H9 (cell line): ENCODE data around the gene KLK11. TPM values are rescaled to one million over a fixed set of nuclear protein-coding genes. Genes with fewer than 3 reads are reported as not detected.

Source experiments
- DNase-seq: peaks from one replicate; pipeline ENCODE4 v3.0.0-alpha.2; 2017
- H2AFZ ChIP-seq: one replicate; pipeline ENCODE4 v1.6.1; 2013; ENCODE audit warnings: mild to moderate bottlenecking, low read length, control low read depth, moderate library complexity
- H2AK5ac ChIP-seq: 2 replicates; pipeline ENCODE4 v1.6.1; 2013; ENCODE audit warnings: low read length, control low read depth, mixed read lengths; ENCODE audit not compliant: insufficient read length
- H2BK120ac ChIP-seq: one replicate; pipeline ENCODE4 v1.6.1; 2013; ENCODE audit warnings: low read depth, mild to moderate bottlenecking, low read length, control low read depth, inconsistent platforms; ENCODE audit not compliant: poor library complexity, severe bottlenecking
- H2BK12ac ChIP-seq: 2 replicates; pipeline ENCODE4 v1.6.1; 2013; ENCODE audit warnings: low read length, control low read depth, mixed read lengths, low read depth; ENCODE audit not compliant: insufficient read length
- H2BK15ac ChIP-seq: 2 replicates; pipeline ENCODE4 v1.6.1; 2013; ENCODE audit warnings: low read depth, low read length, control low read depth
- H2BK20ac ChIP-seq: one replicate; pipeline ENCODE4 v1.6.1; 2013; ENCODE audit warnings: low read depth, mild to moderate bottlenecking, low read length, control low read depth, inconsistent platforms; ENCODE audit not compliant: poor library complexity, severe bottlenecking
- H2BK5ac ChIP-seq: 2 replicates; pipeline ENCODE4 v1.6.1; 2013; ENCODE audit warnings: low read length, control low read depth, mixed read lengths; ENCODE audit not compliant: insufficient read length
- H3K14ac ChIP-seq: 2 replicates; pipeline ENCODE4 v1.6.1; 2013; ENCODE audit warnings: low read length, control low read depth; ENCODE audit not compliant: insufficient read depth
- H3K18ac ChIP-seq: 2 replicates; pipeline ENCODE4 v1.6.1; 2013; ENCODE audit warnings: low read depth, mild to moderate bottlenecking, mixed read lengths, low read length, control low read depth; ENCODE audit not compliant: insufficient read length
- H3K23ac ChIP-seq: 2 replicates; pipeline ENCODE4 v1.6.1; 2013; ENCODE audit warnings: low read length, control low read depth, mixed read lengths, low read depth; ENCODE audit not compliant: insufficient read length
- H3K23me2 ChIP-seq: 2 replicates; pipeline ENCODE4 v1.6.1; 2013; ENCODE audit warnings: low read depth, mild to moderate bottlenecking, mixed read lengths, low read length, control low read depth; ENCODE audit not compliant: insufficient read length, poor library complexity, severe bottlenecking
- H3K27ac ChIP-seq: 2 replicates; pipeline ENCODE4 v1.5.1; 2013; ENCODE audit warnings: low read length, control low read depth, mixed read lengths, low read depth; ENCODE audit not compliant: insufficient read length
- H3K27me3 ChIP-seq: 2 replicates; pipeline ENCODE4 v1.6.1; 2013; ENCODE audit warnings: low read length, control low read depth, inconsistent platforms; ENCODE audit not compliant: insufficient read depth
- H3K4ac ChIP-seq: 2 replicates; pipeline ENCODE4 v1.6.1; 2013; ENCODE audit warnings: low read depth, mild to moderate bottlenecking, control low read depth, inconsistent platforms, low read length, moderate library complexity
- H3K4me1 ChIP-seq: 2 replicates; pipeline ENCODE4 v1.6.1; 2013; ENCODE audit warnings: low read length, control low read depth, inconsistent platforms; ENCODE audit not compliant: insufficient read depth
- H3K4me2 ChIP-seq: 2 replicates; pipeline ENCODE4 v1.6.1; 2013; ENCODE audit warnings: low read length, control low read depth, mixed read lengths; ENCODE audit not compliant: insufficient read length, insufficient read depth
- H3K56ac ChIP-seq: 2 replicates; pipeline ENCODE4 v1.6.1; 2013; ENCODE audit warnings: low read depth, mild to moderate bottlenecking, mixed read lengths, low read length, control low read depth; ENCODE audit not compliant: insufficient read length
- H3K79me1 ChIP-seq: 2 replicates; pipeline ENCODE4 v1.6.1; 2013; ENCODE audit warnings: low read depth, mild to moderate bottlenecking, moderate library complexity, low read length, control low read depth, inconsistent platforms; ENCODE audit not compliant: insufficient read depth, poor library complexity, severe bottlenecking
- H3K79me2 ChIP-seq: 2 replicates; pipeline ENCODE4 v1.6.1; 2013; ENCODE audit warnings: low read length, control low read depth, inconsistent platforms; ENCODE audit not compliant: insufficient read depth
- H3K9ac ChIP-seq: 2 replicates; pipeline ENCODE4 v1.6.1; 2013; ENCODE audit warnings: low read length, control low read depth, mixed read lengths; ENCODE audit not compliant: insufficient read length; ENCODE audit errors: extremely low read depth
- H3K9me3 ChIP-seq: one replicate; pipeline ENCODE4 v1.6.1; 2013; ENCODE audit warnings: low read depth, low read length, inconsistent platforms; ENCODE audit not compliant: control insufficient read depth
- H3T11ph ChIP-seq: one replicate; pipeline ENCODE4 v1.6.1; 2013; ENCODE audit warnings: mild to moderate bottlenecking, low read length, control low read depth, inconsistent platforms
- H4K20me1 ChIP-seq: one replicate; pipeline ENCODE4 v1.6.1; 2013; ENCODE audit not compliant: control insufficient read depth, insufficient read length, insufficient read depth
- H4K5ac ChIP-seq: 2 replicates; pipeline ENCODE4 v1.6.1; 2013; ENCODE audit warnings: low read depth, mild to moderate bottlenecking, mixed read lengths, low read length, control low read depth; ENCODE audit not compliant: insufficient read length
- H4K8ac ChIP-seq: replicated peaks from 2 replicates; pipeline ENCODE4 v1.6.1; 2013; ENCODE audit warnings: low read length, control low read depth, mixed read lengths, low read depth; ENCODE audit not compliant: insufficient read length
- H4K91ac ChIP-seq: 2 replicates; pipeline ENCODE4 v1.6.1; 2013; ENCODE audit warnings: low read depth, mild to moderate bottlenecking, moderate library complexity, mixed read lengths, low read length, control low read depth; ENCODE audit not compliant: insufficient read length
- H3K27ac Mint-ChIP-seq, 3 experiments: 2 replicates in 2 of 3; 3 replicates in 1 of 3; pipeline ENCODE4 v1.8.0; 2020 to 2021; ENCODE audit warnings: mixed read lengths in 3 of 3, mild to moderate bottlenecking in 1 of 3, moderate library complexity in 1 of 3
- H3K27me3 Mint-ChIP-seq: 2 replicates; pipeline ENCODE4 v1.8.0; 2021; ENCODE audit warnings: low read depth, mild to moderate bottlenecking, moderate library complexity, mixed read lengths
- H3K36me3 Mint-ChIP-seq, 3 experiments: 2 replicates in 2 of 3; 3 replicates in 1 of 3; pipeline ENCODE4 v1.8.0; 2020 to 2021; ENCODE audit warnings: low read depth in 3 of 3, mixed read lengths in 3 of 3; ENCODE audit not compliant: insufficient read depth in 1 of 3
- H3K4me1 Mint-ChIP-seq, 2 experiments: 2 replicates each; pipeline ENCODE4 v1.8.0; 2020; ENCODE audit warnings: mixed read lengths in 2 of 2
- H3K4me3 Mint-ChIP-seq, 2 experiments: 2 replicates in 1 of 2; 3 replicates in 1 of 2; pipeline ENCODE4 v1.8.0; 2020 to 2021; ENCODE audit warnings: mild to moderate bottlenecking in 2 of 2, mixed read lengths in 2 of 2, moderate library complexity in 1 of 2
- H3K9me3 Mint-ChIP-seq, 2 experiments: 2 replicates in 1 of 2; 3 replicates in 1 of 2; pipeline ENCODE4 v1.8.0; 2020; ENCODE audit warnings: mild to moderate bottlenecking in 2 of 2, mixed read lengths in 2 of 2, moderate library complexity in 1 of 2
- CTCF ChIP-seq: fragments of 200-600 bp; sonication (generic); conservative IDR thresholded peaks from 3 replicates; pipeline ENCODE4 v1.8.0; 2021; ENCODE audit warnings: antibody characterized with exemption, mild to moderate bottlenecking
- WGBS: extraction: QIAGEN DNeasy Blood & Tissue Kit; methylation state at CpG from one replicate; pipeline ENCODE4 v1.1.7; 2013; ENCODE audit warnings: missing lambda C conversion rate, low lambda C conversion rate, mixed read lengths; ENCODE audit not compliant: insufficient read length; ENCODE audit errors: extremely low coverage; 5-methylcytosine and 5-hydroxymethylcytosine counted together
- total RNA-seq: library from RNA; stranded (reverse); gene quantifications from 2 replicates; pipeline ENCODE4 v1.2.1, GENCODE V29; 2021

The KLK11 gene
- total RNA-seq, 1 experiment from 2014 or later = not detected

GRCh38 chr19:51005248-51005647 is 21.2 kb downstream of the KLK11 start:
- H4K91ac ChIP-seq = no peak overlapping the region
- H3K4me2 ChIP-seq = no peak overlapping the region
- no peak overlapping the region for H4K8ac ChIP-seq
- no peak overlapping the region for H3K9ac ChIP-seq
- no peak overlapping the region for H2AFZ ChIP-seq
- H3K27ac ChIP-seq = no peak overlapping the region
- H2BK15ac ChIP-seq = no peak overlapping the region
- no peak overlapping the region for H3K4me3 Mint-ChIP-seq
- WGBS = no CpG with 5 or more reads among the region's 1 CpG
- H2BK120ac ChIP-seq = no peak overlapping the region
- H3K27me3 ChIP-seq = no peaks in the 10 kb centered on the region
- H3K4me1 ChIP-seq = 0 out of 2 replicates have a peak, but pooled peaks cover 4% of the 10 kb centered on the region
- TF ChIP-seq CTCF = no peak
- no peaks in the 10 kb centered on the region for H3K36me3 Mint-ChIP-seq
- H3K4me1 Mint-ChIP-seq = peaks cover 22 to 31% of the 10 kb centered on the region in 2 experiments
- no peak overlapping the region for H2AK5ac ChIP-seq
- no peak overlapping the region for H4K5ac ChIP-seq
- H3K9me3 ChIP-seq = no peaks in the 10 kb centered on the region
- H3T11ph ChIP-seq = no peak overlapping the region
- no peaks in the 10 kb centered on the region for H3K79me2 ChIP-seq
- no peak for DNase-seq
- no peaks in the 10 kb centered on the region for H3K79me1 ChIP-seq
- no peaks in the 10 kb centered on the region for H3K9me3 Mint-ChIP-seq
- no peak overlapping the region for H3K18ac ChIP-seq
- no peak overlapping the region for H3K14ac ChIP-seq
- no peak overlapping the region for H3K4ac ChIP-seq
- no peak overlapping the region for H2BK12ac ChIP-seq
- H3K56ac ChIP-seq = no peak overlapping the region
- H2BK20ac ChIP-seq = no peak overlapping the region
- H3K27me3 Mint-ChIP-seq = peaks cover 47% of the 10 kb centered on the region
- peaks cover 8% of the 10 kb centered on the region for H3K23me2 ChIP-seq
- no peaks in the 10 kb centered on the region for H4K20me1 ChIP-seq
- H3K27ac Mint-ChIP-seq = no peak overlapping the region
- H3K23ac ChIP-seq = no peak overlapping the region
- no peak overlapping the region for H2BK5ac ChIP-seq
